22Rv1 (cell line): ENCODE data around the gene SPSB2.

Experiments used
- H3K27ac ChIP-seq: fragments of 450-650 bp; 2 replicates; pipeline ENCODE4 v1.5.1; 2017
- ZFX ChIP-seq: fragments of 450-650 bp; IDR thresholded peaks from 2 replicates; pipeline ENCODE4 v1.6.1; 2017; ENCODE audit warnings: antibody characterized with exemption, borderline replicate concordance
- TF ChIP-seq, protein P1 (sequence below): fragments of 450-650 bp; IDR thresholded peaks from 2 replicates; pipeline ENCODE4 v1.5.1; 2017; ENCODE audit warnings: mild to moderate bottlenecking

The SPSB2 gene

DNA sequence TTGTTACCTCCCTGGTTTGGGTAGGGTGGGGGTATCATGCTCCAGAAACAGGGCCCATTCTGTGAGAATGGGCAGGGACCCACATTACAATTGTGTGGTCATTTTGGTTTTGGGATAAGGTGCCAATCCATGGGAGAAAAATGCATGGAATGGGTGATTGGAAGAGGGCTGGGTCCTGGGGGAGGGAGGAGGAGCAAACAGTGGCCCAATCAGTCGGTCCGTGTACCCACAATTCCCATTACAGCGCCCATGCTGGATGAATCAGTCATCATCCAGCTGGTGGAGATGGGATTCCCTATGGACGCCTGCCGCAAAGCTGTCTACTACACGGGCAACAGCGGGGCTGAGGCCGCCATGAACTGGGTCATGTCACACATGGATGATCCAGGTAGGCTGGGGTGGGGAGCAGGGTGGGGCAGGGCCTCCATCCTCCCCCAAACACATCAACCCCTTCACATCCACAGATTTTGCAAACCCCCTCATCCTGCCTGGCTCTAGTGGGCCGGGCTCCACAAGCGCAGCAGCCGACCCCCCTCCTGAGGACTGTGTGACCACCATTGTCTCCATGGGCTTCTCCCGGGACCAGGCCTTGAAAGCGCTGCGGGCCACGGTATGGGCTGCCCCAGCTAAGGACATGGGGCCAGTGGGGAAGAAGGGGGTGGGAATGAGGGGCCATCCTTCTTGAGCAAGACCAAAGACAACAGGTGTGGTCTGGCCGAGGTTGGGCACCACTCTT is 9.3 kb downstream of the SPSB2 start:
- TF ChIP-seq, protein P1, sequence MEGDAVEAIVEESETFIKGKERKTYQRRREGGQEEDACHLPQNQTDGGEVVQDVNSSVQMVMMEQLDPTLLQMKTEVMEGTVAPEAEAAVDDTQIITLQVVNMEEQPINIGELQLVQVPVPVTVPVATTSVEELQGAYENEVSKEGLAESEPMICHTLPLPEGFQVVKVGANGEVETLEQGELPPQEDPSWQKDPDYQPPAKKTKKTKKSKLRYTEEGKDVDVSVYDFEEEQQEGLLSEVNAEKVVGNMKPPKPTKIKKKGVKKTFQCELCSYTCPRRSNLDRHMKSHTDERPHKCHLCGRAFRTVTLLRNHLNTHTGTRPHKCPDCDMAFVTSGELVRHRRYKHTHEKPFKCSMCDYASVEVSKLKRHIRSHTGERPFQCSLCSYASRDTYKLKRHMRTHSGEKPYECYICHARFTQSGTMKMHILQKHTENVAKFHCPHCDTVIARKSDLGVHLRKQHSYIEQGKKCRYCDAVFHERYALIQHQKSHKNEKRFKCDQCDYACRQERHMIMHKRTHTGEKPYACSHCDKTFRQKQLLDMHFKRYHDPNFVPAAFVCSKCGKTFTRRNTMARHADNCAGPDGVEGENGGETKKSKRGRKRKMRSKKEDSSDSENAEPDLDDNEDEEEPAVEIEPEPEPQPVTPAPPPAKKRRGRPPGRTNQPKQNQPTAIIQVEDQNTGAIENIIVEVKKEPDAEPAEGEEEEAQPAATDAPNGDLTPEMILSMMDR: no peak
- TF ChIP-seq ZFX: no peak
- 0 out of 2 replicates have a peak overlapping the region, but pooled peaks have one; percentile 4 for H3K27ac ChIP-seq

DNA sequence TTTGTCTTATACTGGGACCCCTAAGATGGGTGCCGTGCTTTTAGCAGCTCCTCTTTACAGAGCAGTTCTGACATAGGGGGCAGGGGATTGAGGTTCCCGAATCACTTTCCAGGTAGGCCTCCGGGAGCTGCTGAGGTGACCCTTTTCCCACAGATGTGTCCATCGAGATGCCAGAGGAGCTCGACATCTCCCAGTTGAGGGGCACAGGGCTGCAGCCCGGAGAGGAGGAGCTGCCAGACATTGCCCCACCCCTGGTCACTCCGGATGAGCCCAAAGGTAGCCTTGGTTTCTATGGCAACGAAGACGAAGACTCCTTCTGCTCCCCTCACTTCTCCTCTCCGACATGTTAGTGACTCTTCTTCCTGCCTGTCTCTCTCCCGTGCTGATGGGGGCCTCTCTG is 10.1 kb downstream of the SPSB2 start:
- TF ChIP-seq, protein P1: no peak
- TF ChIP-seq ZFX: no peak
- H3K27ac ChIP-seq: 0 out of 2 replicates have a peak overlapping the region, but pooled peaks have one; percentile 4

DNA sequence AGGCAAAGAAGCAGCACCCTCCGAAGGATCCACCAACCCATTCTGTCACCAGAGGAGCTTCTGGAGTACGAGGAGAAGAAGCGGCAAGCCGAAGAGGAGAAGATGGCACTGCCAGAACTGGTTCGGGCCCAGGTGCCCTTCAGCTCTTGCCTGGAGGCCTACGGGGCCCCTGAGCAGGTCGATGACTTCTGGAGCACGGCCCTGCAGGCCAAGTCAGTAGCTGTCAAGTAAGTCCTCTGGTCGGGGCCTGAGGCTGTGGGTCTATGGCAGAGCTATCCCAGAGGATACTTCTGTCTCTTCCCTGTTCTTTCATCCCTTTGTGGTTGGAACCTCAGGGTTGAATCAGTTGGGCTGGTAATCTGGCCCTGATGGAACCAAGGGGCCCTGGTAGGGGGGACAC is 11.7 kb downstream of the SPSB2 start:
- TF ChIP-seq, protein P1: no peak
- no peak for TF ChIP-seq ZFX
- H3K27ac ChIP-seq: no peak overlapping the region

DNA sequence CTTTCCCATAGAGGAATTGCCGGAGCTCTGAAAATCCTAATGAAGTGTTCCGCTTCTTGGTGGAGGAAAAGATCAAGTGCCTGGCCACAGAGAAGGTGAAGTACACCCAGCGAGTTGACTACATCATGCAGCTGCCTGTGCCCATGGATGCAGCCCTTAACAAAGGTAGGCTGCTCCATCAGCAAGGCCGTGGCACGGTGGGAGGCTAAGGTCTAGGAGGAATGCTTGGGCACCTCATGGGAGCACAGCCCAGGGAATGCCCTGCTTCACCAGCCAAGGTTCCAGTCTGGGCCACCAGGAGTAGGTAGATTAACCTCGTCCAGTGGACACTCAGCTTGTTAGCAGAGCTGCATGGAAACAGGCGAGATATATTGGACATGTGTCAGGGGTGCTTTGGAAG is 12.2 kb downstream of the SPSB2 start:
- no peak for TF ChIP-seq ZFX
- TF ChIP-seq, protein P1: no peak
- H3K27ac ChIP-seq: no peak overlapping the region

DNA sequence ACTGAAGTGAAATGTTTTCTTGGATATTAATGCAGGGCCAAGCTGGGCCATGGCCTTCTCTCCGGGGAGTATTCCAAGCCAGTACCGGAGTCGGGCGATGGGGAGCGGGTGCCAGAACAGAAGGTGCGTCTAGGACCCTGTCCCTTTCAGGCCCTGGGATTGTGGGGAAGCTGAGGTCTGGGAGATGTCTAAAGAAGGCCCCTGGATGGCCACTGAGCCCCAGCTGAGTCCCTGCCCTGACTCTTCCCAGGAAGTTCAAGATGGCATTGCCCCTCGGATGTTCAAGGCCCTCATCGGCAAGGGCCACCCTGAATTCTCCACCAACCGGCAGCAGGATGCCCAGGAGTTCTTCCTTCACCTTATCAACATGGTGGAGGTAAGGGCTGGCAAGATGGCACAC is 13.0 kb downstream of the SPSB2 start:
- TF ChIP-seq, protein P1: no peak
- no peak for TF ChIP-seq ZFX
- no peak overlapping the region for H3K27ac ChIP-seq

DNA sequence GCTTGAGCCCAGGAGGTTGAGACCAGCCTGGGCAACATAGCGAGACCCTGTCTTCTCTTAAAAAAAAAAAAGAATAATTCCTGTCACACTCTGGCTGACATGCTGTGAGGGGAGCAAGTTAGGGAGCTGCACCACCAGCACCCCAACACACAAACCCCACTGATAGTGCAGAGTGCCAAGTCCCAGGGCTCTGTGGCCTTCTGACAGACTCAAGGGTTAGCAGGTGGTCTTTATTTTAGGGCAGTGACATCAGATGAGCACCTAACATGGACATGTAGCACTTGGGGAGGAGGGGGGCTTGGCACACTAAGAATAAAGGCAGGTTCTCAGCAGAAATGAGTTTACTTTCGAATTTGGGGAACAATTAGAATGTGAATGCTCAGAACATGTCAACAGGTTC is 14.3 kb downstream of the SPSB2 start:
- H3K27ac ChIP-seq: no peak overlapping the region
- TF ChIP-seq, protein P1: no peak
- TF ChIP-seq ZFX: no peak

DNA sequence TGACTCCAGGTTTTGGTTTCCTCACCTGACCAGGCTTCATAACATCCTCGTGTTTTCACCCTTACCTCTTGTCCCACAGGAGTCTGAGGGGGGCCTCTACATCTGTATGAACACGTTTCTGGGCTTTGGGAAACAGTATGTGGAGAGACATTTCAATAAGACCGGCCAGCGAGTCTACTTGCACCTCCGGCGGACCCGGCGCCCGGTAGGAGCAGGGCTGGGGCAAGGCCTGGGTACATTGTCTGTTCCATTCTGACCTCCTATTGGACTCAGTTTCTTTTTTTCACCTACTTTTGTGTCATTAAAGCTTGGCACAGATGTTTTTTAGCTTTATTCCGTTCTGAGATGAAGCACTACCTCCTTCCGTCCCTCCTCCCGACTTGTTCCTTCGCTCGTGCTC is 17.8 kb downstream of the SPSB2 start:
- H3K27ac ChIP-seq: no peak overlapping the region
- TF ChIP-seq, protein P1: no peak
- no peak for TF ChIP-seq ZFX
